Activated T-helper 17 cell treated with anti-CD3 and anti-CD28 coated beads, Interleukin-2, amount 50 U/mL, for 72 hours (primary cell): ENCODE measurements around the gene RNF115. TPM values are rescaled to one million over a fixed set of nuclear protein-coding genes. Genes with fewer than 3 reads are reported as not detected.
"Not testable (repeated sequence)": the region's sequence is repeated elsewhere in the genome, so short reads cannot be mapped to it uniquely, and the experiment has no call there.

Experiments used
- ATAC-seq: fragments of 150-1000 bp; cut with Tn5 transposase; replicated peaks from 2 replicates; pipeline ENCODE4 v1.10.0; 2021; ENCODE audit warnings: mild to moderate bottlenecking, moderate library complexity
- H3K27ac Mint-ChIP-seq: one replicate; pipeline ENCODE4 v1.8.0; 2022; ENCODE audit warnings: mixed read lengths
- H3K27me3 Mint-ChIP-seq: one replicate; pipeline ENCODE4 v1.8.0; 2022; ENCODE audit warnings: mixed read lengths
- H3K36me3 Mint-ChIP-seq: one replicate; pipeline ENCODE4 v1.8.0; 2022; ENCODE audit warnings: low read depth, mild to moderate bottlenecking, mixed read lengths
- H3K4me1 Mint-ChIP-seq: one replicate; pipeline ENCODE4 v1.8.0; 2022; ENCODE audit warnings: mixed read lengths
- H3K4me3 Mint-ChIP-seq: one replicate; pipeline ENCODE4 v1.8.0; 2022; ENCODE audit warnings: mild to moderate bottlenecking, mixed read lengths
- H3K9me3 Mint-ChIP-seq: one replicate; pipeline ENCODE4 v1.8.0; 2022; ENCODE audit warnings: mixed read lengths
- total RNA-seq, 2 donors: library from RNA; stranded (reverse); gene quantifications; one replicate each; pipeline ENCODE4 v1.2.3, GENCODE V29; 2022

The RNF115 gene
- total RNA-seq, 2 donors from 2014 or later, result 7.9 to 9.3 TPM

GRCh38 chr1:145750426-145750825 is 73.5 kb downstream of the RNF115 start:
- peaks cover 74% of the 10 kb centered on the region for H3K36me3 Mint-ChIP-seq
- ATAC-seq, result no peak
- H3K9me3 Mint-ChIP-seq, result no peaks in the 10 kb centered on the region
- no peaks in the 10 kb centered on the region for H3K27me3 Mint-ChIP-seq
- no peak overlapping the region for H3K27ac Mint-ChIP-seq
- H3K4me3 Mint-ChIP-seq, result no peak overlapping the region
- no peaks in the 10 kb centered on the region for H3K4me1 Mint-ChIP-seq

GRCh38 chr1:145747398-145748247 is 76.3 kb downstream of the RNF115 start:
- H3K27me3 Mint-ChIP-seq, result no peaks in the 10 kb centered on the region
- H3K4me3 Mint-ChIP-seq, result no peak overlapping the region
- peaks cover 85% of the 10 kb centered on the region for H3K36me3 Mint-ChIP-seq
- H3K27ac Mint-ChIP-seq, result no peak overlapping the region
- no peaks in the 10 kb centered on the region for H3K9me3 Mint-ChIP-seq
- H3K4me1 Mint-ChIP-seq, result no peaks in the 10 kb centered on the region
- ATAC-seq, result no peak

- H3K9me3 Mint-ChIP-seq, result no peaks in the 10 kb centered on the region
- H3K4me3 Mint-ChIP-seq, result no peak overlapping the region
- ATAC-seq, result no peak
Observed at GRCh38 chr1:145740269-145740668, 83.6 kb downstream of the RNF115 start.

GRCh38 chr1:145736191-145736590 is 87.7 kb downstream of the RNF115 start:
- H3K27me3 Mint-ChIP-seq, result no peaks in the 10 kb centered on the region
- H3K36me3 Mint-ChIP-seq, result peaks cover 3% of the 10 kb centered on the region
- no peaks in the 10 kb centered on the region for H3K4me1 Mint-ChIP-seq
- H3K4me3 Mint-ChIP-seq, result no peak overlapping the region
- ATAC-seq, result no peak
- no peaks in the 10 kb centered on the region for H3K9me3 Mint-ChIP-seq
- no peak overlapping the region for H3K27ac Mint-ChIP-seq

More at GRCh38 chr1:145740269-145740668, 83.6 kb downstream of the RNF115 start:
- no peak overlapping the region for H3K27ac Mint-ChIP-seq
- no peaks in the 10 kb centered on the region for H3K4me1 Mint-ChIP-seq
- peaks cover 28% of the 10 kb centered on the region for H3K36me3 Mint-ChIP-seq
- H3K27me3 Mint-ChIP-seq, result no peaks in the 10 kb centered on the region

GRCh38 chr1:145730900-145731299 is 93.0 kb downstream of the RNF115 start:
- H3K9me3 Mint-ChIP-seq, result no peaks in the 10 kb centered on the region
- no peak overlapping the region for H3K4me3 Mint-ChIP-seq
- ATAC-seq, result no peak
- no peaks in the 10 kb centered on the region for H3K36me3 Mint-ChIP-seq
- no peaks in the 10 kb centered on the region for H3K4me1 Mint-ChIP-seq
- no peaks in the 10 kb centered on the region for H3K27me3 Mint-ChIP-seq
- no peak overlapping the region for H3K27ac Mint-ChIP-seq

GRCh38 chr1:145730467-145730866 is 93.4 kb downstream of the RNF115 start:
- ATAC-seq, result no peak
- H3K27me3 Mint-ChIP-seq, result no peaks in the 10 kb centered on the region
- no peak overlapping the region for H3K27ac Mint-ChIP-seq
- H3K4me1 Mint-ChIP-seq, result no peaks in the 10 kb centered on the region
- H3K36me3 Mint-ChIP-seq, result no peaks in the 10 kb centered on the region
- no peak overlapping the region for H3K4me3 Mint-ChIP-seq
- no peaks in the 10 kb centered on the region for H3K9me3 Mint-ChIP-seq

GRCh38 chr1:145729666-145730436 is 94.0 kb downstream of the RNF115 start:
- no peak overlapping the region for H3K27ac Mint-ChIP-seq
- H3K36me3 Mint-ChIP-seq, result no peaks in the 10 kb centered on the region
- H3K27me3 Mint-ChIP-seq, result no peaks in the 10 kb centered on the region
- no peak overlapping the region for H3K4me3 Mint-ChIP-seq
- no peak for ATAC-seq
- no peaks in the 10 kb centered on the region for H3K4me1 Mint-ChIP-seq
- H3K9me3 Mint-ChIP-seq, result no peaks in the 10 kb centered on the region

GRCh38 chr1:145729196-145729595 is 94.7 kb downstream of the RNF115 start:
- no peak for ATAC-seq
- Mint-ChIP-seq H3K4me1 (no peaks in the 10 kb centered on the region), H3K9me3 (no peaks in the 10 kb centered on the region), H3K4me3 (no peak overlapping the region), H3K27me3 (no peaks in the 10 kb centered on the region), H3K36me3 (no peaks in the 10 kb centered on the region), H3K27ac (no peak overlapping the region)

- H3K27me3 Mint-ChIP-seq, result peaks cover 14% of the 10 kb centered on the region
- H3K36me3 Mint-ChIP-seq, ATAC-seq, H3K4me1 Mint-ChIP-seq, H3K4me3 Mint-ChIP-seq, H3K27ac Mint-ChIP-seq, H3K9me3 Mint-ChIP-seq: not testable (repeated sequence)
Observed at GRCh38 chr1:145726193-145726592, 97.7 kb downstream of the RNF115 start.

- Mint-ChIP-seq H3K36me3 (no peaks in the 10 kb centered on the region), H3K4me1 (peaks cover 20% of the 10 kb centered on the region), H3K27me3 (peaks cover 24% of the 10 kb centered on the region), H3K4me3 (peak overlapping the region; percentile 59), H3K9me3 (no peaks in the 10 kb centered on the region), H3K27ac (no peak overlapping the region)
- peak; percentile 82 for ATAC-seq
Observed at GRCh38 chr1:145720878-145721671, 102.8 kb downstream of the RNF115 start.

- no peak for ATAC-seq
- H3K4me1 Mint-ChIP-seq, result peaks cover 20% of the 10 kb centered on the region
- H3K27me3 Mint-ChIP-seq, result peaks cover 24% of the 10 kb centered on the region
- H3K36me3 Mint-ChIP-seq, result no peaks in the 10 kb centered on the region
- H3K27ac Mint-ChIP-seq, result no peak overlapping the region
- no peaks in the 10 kb centered on the region for H3K9me3 Mint-ChIP-seq
- no peak overlapping the region for H3K4me3 Mint-ChIP-seq
Observed at GRCh38 chr1:145720556-145720877, 103.4 kb downstream of the RNF115 start.

- Mint-ChIP-seq H3K27me3 (peaks cover 24% of the 10 kb centered on the region), H3K4me1 (peaks cover 20% of the 10 kb centered on the region), H3K4me3 (no peak within 1 kb of the TSS), H3K36me3 (no peaks in the 10 kb centered on the region), H3K9me3 (no peaks in the 10 kb centered on the region), H3K27ac (no peak within 1 kb of the TSS)
- peak; percentile 77 for ATAC-seq
Observed at GRCh38 chr1:145719230-145720079, 104.4 kb downstream of the RNF115 start, which contains the start of gene CD160. Gene CD160, plus strand, starts transcription at chr1:145719499. Its CDS starts 8,829 bp downstream, at chr1:145728328.

- Mint-ChIP-seq H3K27me3 (peaks cover 24% of the 10 kb centered on the region), H3K4me1 (peaks cover 20% of the 10 kb centered on the region)
- H3K9me3 Mint-ChIP-seq, H3K4me3 Mint-ChIP-seq, ATAC-seq, H3K36me3 Mint-ChIP-seq, H3K27ac Mint-ChIP-seq: not testable (repeated sequence)
Observed at GRCh38 chr1:145718465-145718864, 105.4 kb downstream of the RNF115 start.

GRCh38 chr1:145717833-145718232 is 106.1 kb downstream of the RNF115 start:
- ATAC-seq, result no peak
- Mint-ChIP-seq H3K4me1 (peaks cover 20% of the 10 kb centered on the region), H3K4me3 (no peak overlapping the region), H3K36me3 (no peaks in the 10 kb centered on the region), H3K27me3 (peaks cover 22% of the 10 kb centered on the region), H3K27ac (no peak overlapping the region), H3K9me3 (no peaks in the 10 kb centered on the region)
